Activated effector memory CD4-positive, alpha-beta T cell treated with Interleukin-2 at 50 U/mL for 16 hours (primary cell): ENCODE data around the gene TRIM7.
A peak's percentile ranks its signal among the peaks of the same experiment; 100 is the strongest.
"Not testable (repeated sequence)": the region's sequence is repeated elsewhere in the genome, so short reads cannot be mapped to it uniquely, and the experiment has no call there.

ENCODE experiments used
- DNase-seq: peaks from one replicate; pipeline ENCODE4 v3.0.0-alpha.2; 2020

Gene TRIM7

DNA sequence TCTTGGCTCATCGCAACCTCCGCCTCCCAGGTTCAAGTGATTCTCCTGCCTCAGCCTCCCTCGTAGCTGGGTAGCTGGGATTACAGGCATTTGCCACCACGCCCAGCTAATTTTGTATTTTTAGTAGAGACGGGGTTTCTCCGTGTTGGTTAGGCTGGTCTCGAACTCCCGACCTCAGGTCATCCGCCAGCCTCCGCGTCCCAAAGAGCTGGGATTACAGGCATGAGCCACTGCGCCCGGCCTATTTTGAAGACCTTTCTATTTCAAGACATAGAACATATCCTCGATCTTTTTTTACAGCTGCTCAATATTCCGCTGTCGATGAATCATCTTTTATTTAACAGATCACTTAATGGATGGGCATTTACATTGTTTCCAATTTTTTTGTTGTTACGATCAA, 5.7 kb upstream of the TRIM7 start:
- not testable (repeated sequence) for DNase-seq

DNA sequence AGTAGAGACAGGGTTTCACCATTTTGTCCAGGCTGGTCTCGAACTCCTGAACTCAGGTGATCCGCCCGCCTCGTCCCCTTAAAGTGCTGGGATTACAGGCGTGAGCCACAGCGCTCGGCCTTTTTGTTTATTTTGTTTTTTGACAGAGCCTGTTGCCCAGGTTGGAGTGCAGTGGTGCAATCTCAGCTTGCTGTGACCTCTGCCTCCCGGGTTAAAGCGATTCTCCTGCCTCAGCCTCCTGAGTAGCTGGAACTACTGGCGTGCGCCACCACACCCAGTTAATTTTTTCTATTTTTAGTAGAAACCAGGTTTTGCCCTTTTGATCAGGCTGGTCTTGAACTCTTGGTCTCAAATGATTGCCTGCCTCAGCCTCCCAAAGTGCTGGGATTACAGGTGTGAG, 5.2 kb upstream of the TRIM7 start:
- not testable (repeated sequence) for DNase-seq

DNA sequence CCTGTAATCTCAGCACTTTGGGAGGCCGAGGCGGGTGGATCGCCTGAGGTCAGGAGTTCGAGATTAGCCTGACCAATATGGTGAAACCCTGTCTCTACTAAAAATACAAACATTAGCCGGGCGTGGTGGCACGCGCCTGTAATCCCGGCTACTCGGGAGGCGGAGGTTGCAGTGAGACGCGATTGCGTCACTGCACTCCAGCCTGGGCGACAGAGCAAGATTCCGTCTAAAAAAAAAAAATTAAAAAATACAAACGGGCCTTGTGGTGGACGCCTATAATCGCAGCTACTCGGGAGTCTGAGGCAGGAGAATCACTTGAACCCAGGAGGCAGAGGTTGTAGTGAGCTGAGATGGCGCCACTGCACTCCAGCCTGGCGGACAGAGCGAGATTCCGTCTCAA, 4.0 kb upstream of the TRIM7 start:
- DNase-seq, result not testable (repeated sequence)

DNA sequence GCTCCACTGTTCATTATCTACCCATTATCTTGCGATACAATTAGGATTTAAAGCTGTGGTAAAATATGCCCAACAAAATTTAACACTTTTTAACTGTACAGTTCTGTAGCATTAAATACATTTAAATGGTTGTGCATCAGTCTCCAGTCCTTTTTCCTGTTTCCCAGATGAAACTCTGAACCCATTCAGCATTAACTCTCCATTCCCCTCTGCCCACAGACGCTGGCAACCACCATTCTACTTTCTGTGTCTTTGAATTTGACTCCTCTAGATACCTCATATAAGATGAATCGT, 2.9 kb upstream of the TRIM7 start:
- no peak for DNase-seq

DNA sequence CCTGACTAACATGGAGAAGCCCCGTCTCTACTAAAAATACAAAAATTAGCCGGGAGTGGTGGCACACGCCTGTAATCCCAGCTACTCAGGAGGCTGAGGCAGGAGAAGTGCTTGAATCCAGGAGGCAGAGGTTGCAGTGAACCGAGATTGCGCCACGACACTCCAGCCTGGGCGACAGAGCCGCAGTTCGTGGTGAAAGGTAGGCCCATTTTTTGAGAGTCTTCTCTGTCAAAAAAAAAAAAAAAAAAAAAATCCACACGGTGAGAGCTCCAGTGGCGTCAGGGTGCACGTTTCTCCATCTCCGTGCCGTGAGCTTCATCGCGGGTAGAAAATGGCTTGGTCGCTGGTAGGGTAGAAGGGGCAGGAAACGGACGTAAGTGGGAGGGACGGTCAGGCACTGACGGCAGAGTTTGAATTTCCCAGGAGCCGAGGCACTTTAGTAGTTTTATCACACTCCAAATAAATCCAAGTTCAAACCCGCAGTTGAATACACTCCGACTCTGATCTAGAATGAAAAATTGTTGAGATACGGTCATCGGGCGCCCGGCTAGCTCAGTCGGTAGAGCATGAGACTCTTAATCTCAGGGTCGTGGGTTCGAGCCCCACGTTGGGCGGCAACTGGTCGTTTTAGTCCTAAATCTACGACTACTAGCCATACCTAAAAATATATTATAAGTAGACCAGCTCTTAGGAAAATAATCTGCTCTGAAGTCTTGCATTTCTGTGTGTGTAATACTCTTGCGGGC, 2.4 kb upstream of the TRIM7 start:
- peak; percentile 52 for DNase-seq

DNA sequence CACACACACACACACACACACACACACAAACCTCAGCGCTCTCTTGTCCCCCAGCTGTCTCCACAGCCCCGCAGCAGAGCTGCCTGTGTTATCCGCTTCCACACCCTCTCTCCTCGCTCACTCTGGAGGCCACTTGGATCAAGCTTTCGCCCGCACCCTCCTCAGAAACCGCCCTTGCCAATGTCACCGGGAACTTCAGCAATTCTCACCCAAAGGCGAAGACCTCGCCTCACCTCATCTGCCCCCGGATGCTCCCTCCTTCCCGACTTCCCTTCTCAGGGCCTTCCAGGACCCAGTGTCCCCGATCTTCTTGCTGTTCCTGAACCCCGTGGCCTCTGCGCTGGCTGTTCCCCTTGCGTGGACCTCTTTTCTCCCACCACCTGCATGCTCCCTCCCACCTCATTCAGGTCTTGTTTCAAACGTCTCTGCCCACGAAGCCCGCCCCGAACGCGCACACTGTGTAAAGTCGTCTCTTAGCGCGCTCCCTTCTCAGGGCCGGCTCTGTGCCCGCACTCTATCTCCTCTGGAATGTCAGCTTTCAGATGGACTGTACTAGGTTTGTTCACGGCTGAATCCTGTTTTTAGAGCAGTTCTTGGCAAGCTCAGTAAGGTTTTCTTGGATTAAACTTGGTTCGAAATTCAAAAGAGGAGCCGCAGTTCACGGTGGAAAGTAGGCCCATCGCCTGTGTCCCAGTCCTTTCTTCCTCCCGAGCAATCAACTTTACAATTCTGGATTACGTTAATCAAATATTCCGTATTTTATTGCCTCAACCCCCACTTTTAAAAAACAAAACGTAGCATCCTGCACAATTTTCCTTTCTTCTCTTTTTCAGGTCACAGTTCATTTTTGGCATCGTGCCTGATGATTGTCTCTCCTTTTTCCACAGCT, 1.0 kb upstream of the TRIM7 start:
- DNase-seq, result no peak

DNA sequence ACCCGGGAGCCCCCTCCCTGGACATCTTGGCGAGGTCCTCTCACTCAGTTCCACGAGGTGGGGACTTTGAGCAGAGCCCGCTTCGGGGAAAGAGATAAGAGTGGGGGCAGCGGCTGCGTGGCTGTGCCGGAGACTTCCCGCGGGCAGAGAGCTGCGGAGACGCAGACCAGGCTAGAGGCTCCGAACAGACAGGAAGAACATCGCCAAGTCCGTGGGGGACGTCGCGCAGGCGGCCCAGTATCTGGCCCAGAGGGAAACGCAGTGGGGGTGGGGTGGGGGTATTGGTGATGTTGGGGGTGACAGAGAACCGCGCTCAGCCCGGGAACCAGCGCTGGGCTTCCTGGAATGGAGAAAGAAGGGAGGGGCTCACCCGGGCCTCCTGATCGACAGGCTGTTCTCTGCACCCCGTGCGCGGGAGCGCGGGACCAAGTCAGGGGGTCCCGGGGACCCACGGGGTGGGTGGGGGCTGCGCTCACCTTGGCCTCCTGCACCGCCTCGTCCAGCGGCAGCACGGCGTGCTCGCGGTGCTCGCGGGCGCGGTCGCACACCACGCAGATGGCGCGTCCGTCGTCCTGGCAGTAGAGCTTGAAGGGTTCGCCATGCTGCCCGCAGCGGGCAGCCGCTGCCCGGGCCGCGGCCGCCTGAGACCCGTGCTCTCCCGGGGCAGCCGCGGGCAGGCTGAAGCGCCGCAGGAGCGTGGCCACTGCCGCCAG, 727 bp downstream of the TRIM7 start:
- DNase-seq, result no peak

DNA sequence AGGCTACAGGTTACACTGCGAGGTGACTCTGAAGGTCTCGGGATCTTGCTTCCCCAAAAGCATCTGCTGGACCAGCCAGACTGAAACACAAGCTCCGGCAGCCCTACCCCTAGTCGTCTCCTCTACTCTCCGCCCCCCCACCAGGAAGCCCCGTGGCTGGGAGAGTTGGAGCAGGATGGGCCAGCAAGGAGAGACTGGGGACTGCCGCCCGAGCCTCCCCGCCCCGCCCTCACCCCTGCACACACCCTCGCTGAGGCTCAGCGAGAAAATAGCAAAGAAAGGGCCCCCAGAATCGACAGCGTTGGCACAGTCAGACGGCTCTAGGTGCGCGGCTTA, 1.3 kb downstream of the TRIM7 start:
- DNase-seq, result no peak

DNA sequence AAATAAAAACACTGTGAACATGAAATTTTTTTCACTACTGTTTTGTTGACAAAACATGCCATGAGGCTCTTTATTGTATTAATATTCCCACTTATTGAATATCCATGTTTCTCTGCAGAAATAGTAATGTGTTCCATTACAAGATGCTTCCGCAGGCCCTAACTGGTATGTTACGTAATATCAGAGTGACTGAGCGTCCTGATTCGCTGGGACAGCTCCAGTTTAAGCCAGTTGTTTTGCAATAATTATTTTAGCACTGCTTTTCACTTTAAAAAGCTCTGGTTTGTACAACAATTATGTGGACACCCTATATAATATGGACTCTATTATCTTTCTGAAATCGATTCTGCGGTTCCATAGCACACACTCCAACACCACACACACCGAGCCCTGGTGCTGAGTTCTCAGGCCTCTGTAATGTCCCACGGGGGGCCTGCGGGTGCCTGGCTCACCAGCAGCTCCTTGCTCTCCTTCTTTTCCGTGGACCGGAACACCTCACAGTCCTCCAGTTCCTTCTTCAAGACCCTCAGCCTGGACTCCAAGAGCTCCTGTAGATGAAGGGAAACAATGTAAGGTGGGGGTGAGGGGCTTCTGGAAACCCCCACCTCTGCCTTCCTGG, 1.8 kb downstream of the TRIM7 start:
- DNase-seq, result no peak

DNA sequence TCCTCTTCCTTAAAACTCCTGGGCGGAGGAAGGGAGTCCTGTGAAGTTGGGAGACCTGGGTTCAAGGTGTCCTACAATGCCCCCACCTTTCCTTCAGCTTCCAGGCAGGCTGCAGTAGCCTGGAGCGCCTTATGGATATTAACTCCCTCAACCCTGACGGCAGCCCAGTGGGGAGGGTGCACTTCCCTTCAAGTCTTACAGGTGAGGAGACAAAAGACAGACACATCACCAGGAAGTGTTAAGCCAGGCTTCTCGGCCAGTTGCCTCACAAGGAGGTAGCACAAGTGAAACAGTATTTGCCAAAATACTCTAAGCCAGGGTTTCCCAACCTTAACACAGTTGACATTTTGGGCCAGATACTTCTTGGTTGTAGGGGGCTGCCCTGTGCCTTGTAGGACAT, 4.2 kb downstream of the TRIM7 start:
- DNase-seq, result no peak

DNA sequence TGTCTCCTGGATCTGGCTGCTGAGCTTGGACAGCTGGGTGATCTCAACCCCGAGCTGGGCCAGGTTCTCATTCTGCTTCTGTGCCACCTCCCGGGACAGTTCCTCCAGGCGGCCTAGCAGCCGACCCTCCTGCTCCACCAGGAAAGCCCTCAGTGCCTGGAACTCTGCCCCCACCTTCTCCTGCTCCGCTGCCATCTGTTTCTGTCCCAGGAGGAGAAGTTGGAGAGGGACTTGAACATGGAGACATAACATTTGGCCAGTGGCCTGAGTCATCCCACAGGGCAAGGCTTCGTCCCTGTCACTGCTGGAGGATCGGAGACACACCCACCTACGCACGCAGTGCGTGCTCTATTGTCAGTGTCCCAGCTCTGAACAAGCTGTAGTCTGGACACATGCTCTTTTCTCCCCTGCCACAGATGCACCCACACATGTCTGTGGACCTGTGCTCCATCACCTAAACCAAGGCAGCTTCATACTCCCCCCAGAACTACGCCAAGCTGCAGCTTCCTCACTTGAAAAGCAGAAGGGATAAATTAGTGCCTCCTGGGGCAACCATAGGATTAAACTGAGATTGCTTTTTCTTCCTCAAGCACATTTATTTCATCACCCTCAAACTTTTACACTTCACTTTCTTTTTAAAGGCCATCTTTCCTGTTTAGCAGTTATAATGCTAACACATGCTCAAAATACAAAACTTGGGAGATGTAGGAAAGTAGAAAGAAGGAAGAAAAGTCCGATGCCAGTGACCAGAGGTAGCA, 4.9 kb downstream of the TRIM7 start:
- no peak for DNase-seq

DNA sequence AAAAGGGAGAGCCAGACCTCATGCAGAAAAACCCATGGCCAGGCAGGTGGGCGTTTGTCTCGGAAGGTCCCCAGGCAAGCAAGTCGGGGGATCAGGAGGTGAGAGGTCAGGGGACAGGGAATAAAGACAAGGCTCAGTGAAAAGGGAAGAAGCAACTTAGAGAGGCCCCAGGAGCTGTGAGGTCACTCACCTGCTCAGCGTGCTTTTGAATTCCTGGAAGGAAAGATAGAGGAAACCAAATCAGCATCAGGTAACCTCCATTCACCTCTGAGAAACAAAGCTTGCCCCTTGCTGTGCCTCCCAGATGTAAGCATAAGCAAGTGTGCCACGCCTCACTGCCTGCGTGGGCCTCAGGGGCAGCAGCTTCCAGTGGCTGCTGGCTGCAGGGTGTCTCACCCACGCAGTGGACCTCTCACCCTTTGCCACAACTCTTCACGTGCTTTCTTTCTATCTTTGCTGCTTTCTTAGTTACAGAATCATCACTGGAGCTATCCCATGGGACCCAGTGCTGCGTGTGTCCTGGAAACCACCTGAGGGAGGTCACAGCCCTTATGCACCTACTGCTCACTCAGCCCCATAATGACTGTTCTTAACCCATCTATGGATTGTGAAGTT, 6.0 kb downstream of the TRIM7 start:
- no peak for DNase-seq

DNA sequence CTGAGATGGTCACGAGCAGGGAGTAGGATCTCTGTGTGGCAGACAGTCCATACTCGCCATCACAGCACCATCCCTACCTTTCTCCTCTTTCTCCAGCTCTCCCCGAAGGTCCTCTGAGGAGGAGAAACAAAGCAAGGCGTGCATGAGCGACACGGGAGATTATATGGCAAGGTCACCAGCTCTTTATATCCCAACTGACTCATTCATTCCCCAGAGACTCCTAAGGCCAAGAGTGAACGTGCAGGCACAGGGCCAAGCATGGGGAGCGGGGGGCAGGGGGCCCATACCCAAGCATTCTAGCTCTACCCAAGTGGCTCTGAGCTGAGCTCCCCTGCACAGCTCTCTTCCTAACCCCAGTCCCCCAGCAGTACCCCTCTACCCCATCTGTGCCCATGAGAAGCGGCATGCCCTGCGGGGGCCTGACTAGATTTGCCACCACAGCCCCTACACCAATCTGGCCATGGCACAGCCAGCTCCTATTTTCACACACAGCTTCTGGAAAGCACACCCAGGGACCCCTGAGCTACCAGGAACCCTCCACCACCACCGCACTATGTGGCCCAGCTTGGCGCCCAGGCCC, 6.8 kb downstream of the TRIM7 start:
- DNase-seq, result no peak

DNA sequence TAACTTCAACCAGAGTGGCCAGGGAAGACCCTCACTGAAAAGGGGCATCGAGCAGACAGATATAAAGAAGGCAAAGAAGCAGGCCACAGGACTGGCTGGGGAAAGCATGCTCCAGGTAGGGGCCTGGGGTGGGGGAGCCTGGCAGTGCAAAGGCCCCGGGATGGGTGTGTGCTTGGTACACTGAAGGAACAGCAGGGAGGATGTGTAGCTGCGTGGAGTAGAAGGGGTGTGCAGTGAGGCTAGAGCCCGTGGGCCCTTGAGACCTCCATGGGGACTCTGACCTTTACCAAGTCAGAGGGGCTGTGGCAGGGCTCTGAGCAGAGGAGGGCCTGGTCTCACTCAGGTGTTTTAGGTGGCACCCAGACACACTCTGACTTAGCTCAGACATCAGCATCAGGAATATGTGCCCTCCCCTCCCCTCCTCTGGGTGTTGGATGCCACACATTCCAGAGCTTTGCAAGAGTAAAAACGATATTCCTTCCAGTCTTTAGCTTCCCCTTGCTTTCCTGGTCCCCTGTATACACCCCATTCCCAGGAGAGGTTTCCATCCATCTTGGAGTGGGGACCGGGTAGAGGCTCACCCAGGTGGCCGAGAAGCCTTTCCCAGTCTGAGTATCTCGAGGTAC, 7.6 kb downstream of the TRIM7 start:
- DNase-seq, result no peak

DNA sequence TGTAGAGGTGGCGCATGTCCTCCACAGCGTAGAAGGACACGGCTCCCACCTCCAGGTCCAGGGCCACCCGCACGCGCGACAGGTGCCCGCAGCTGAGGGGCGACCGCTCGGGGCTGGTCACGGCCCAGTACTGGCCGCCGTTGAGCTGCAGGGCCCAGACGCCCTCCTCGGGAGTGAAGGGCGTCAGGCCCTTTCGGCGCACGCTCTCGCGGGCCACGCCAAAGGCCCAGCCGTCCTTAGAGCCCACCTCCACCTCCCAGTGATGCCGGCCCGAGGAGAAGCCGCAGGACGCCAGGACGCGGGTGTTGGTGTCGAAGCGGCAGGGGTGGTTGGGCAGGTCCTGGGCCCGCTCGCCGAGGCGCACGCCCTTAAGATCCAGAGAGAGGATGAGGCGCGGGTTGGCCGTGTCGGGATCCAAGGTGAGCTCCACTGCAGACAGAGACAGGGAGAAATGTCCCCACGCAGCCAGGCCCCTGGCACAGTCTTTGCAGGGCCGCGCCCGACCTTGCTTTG, 9.7 kb downstream of the TRIM7 start:
- DNase-seq, result no peak

DNA sequence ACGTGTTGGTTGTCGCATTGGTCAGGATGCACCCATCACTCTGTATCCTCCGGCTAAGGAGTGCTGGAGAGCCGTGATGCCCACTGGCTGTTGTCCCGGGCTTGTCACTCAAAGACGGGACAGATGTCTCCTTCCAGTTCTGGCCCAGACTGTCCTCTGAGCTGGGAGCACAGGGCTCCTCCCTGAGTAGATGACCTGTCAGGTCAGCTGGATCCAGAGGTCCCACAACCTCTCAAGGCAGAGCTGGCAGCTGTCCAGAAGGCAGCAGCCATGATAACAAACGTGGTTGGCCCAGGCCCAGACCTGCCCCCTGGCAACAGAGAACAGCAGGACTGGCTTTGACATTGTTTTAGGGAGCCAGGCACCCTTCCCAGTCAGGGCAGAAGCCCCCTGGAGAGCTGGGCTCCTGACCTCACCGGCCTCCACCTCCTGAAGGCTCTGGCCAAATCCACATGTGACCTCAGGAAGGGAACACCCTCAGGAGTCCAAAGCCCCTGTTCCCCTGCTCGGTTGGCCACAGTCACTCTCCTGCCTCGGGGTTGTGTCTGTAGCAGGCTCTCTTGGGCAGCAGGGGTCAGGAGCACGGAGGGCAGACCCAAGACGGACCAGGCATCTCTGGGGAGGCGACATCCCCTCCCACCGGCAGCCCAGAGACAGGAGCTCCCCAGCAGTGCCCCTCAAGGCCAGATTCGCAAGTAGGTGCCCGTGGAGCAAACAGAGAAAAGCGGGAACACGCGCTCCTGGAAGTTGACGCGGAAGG, 10.3 kb downstream of the TRIM7 start:
- no peak for DNase-seq

DNA sequence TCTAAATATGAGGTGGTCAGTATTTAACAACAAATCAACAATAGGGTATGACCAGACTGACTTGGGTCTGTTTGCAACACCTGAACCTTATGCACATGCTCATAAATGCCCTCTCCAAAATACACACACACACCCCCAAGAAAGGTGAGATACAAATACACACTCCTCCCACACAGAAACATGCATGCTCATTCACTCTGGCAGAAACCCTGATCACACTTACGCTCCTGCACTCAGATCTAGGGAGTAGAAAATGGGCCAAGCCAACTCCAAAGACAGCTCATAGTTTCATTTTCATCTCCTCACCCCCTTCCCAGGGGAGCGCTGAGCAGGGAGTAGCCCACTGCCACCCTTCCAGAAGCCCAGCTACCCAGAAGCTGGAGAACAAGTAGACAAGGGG, 11.3 kb downstream of the TRIM7 start:
- no peak for DNase-seq

DNA sequence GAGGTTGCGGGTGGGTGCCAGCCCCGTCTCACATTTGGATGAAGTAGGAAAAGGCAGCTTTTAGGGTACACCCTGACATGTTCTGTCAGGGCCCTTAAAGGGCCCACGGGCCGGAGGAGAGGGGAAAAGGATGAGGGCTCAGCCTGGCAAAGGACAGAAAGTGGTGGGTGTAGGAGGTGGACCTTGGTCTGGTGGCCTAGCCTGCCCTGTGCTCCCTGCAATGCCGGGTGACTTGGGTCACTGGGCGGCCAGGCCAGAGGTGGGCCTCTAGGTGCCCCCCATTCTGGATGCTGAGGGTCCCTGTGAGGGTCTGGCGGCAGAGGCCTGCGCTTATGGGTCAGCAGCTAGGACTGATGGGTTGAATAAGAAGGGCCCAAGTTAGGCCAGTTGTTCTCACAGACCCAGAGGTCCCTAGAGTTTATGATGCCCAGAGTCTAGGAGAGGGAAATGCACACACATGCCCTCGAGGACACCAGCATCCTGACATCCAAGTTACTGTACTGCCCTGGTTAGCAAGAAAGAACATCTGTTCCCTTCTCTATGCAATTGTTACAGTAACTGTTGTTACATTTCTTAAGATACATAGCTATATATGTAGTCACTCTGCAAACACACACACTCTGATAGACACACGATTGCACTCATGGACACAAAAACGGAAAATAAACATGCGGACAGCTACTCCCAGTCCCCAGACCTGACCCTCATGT, 12.5 kb downstream of the TRIM7 start:
- DNase-seq, result no peak

DNA sequence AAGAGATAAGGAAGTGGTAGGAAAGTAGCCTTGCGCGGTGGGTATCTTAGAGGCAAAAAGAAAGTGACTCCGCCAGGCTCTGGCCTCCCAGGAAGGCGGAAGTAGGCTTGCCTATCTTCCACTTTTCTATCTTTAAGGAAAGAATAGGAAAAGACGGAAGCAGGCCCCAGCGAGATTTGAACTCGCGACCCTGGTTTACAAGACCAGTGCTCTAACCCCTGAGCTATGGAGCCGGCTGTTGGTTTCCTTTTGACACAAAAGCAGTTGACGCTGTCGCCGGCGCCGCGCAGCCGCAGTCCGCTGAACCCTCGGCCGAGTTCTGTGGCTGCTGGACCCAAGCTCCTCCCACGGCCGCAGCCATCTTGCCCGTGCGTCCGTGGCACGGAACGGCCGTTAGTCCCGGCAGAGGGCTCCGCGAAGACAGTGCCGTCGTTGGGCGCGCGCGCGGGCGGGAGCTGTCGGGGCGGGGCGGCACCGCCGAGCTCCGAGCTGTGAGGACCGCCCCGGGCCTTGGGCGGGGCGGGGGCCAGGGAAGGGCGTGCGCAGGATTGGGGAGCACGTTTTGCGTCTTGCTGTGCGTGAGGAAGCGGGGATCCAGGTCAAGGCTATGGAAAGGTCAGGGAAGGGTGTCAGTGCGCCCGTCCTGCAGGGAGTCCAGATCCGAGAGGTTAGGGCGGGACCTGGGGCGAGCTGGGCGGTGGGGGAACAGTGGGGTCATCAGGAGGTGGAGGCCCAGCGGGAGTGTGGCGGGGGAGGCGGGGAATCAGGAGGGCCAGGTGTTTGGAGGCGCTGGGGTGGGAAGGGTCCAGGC, 13.3 kb downstream of the TRIM7 start:
- peak; percentile 95 for DNase-seq
